Measurements from ENCODE around the gene WDFY3. TPM values are rescaled to one million over a fixed set of nuclear protein-coding genes. Genes with fewer than 3 reads are reported as not detected.

Gene WDFY3
- 145 and 181 TPM in 2 replicates for total RNA-seq

GRCh38 chr4:84966382-84967242 lies at the start of gene WDFY3:
Gene WDFY3 (minus strand): TSS chr4:84966690. CDS start chr4:84860591, 106,099 bp downstream.

Small RNAs within 50 kb of the gene (small RNA-seq; reads per million reads assigned to genes)
- gene RN7SL552P (0.19 reads per million), gene RNU6-469P (not detected)

All from vein endothelial cell (primary cell).